Ecto neural progenitor cell (in vitro differentiated cells): ENCODE data around the gene ANK3.

Source experiments
- DNase-seq: peaks from one replicate; pipeline ENCODE4 v3.0.0-alpha.2; 2018; ENCODE audit warnings: low spot score

ANK3 gene

DNA sequence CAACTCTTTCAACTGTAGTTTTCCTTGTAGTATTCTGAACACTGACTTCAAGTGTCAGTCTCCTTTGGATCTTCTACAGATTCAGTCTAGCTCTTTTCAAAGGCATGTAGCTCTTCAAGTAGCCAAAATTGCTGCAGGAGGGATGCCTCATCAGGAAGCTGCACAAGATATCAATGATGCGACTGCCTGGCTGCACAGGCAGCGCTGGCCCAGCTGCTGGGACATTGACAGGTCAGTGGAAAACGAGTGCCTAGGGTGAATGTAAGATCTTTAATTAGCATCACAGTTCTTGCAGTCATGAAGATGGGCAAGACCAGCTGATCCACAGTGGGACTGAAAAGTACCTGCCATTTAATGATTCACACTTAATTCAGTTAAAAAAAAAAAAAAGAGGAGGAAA is 167.6 kb downstream of the ANK3 start:
- DNase-seq, result no peak

DNA sequence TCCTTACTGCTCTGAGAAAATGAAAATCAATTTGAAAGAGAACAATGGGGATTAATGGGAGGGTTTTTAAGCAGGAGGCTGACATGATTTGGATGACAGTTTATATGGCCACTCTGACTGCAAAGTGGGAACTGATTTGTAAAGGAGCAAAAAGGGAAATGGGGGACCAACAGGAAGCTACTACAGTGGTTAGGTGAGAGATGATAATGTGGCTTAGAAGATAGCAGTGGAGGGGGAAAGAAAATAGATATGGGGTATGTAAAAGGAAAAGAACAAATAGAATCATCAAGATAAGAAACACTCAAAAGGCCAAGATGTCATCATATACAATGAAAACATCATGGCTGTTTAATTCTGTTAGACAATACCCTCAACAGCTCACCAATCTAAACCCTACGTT is 177.5 kb downstream of the ANK3 start:
- no peak for DNase-seq

DNA sequence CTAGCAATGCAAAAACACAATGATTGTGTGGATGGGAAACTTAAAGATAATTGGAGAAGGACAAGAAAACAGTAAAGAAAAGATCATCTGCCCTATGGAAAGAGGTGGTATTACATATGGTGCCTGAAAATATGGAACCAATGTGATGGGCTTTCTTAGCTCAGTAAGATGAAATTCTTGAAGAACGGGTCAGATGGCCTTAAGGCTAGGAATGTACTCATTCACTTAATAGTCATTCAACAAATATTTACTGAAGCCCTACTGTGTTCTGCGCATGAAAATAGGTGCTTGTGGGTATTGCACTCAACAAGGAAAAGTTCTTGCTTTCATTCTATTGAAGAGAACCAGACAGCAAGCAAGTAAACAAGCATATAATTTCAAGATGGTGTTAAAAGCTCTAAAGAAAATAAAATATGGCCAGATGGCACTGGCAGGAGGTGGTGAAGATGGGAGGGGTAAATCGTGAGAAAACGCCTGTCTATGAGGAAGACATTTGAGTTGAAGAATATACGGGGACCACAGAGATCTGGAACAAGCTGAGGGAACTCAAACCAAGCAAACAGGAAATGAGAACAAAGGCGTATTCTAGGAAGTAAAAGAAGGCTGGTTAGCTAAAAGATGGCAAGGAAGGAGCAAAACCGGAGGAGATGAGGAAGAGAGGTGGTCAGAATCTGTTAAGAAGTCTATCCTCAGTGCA is 179.7 kb downstream of the ANK3 start:
- no peak for DNase-seq

DNA sequence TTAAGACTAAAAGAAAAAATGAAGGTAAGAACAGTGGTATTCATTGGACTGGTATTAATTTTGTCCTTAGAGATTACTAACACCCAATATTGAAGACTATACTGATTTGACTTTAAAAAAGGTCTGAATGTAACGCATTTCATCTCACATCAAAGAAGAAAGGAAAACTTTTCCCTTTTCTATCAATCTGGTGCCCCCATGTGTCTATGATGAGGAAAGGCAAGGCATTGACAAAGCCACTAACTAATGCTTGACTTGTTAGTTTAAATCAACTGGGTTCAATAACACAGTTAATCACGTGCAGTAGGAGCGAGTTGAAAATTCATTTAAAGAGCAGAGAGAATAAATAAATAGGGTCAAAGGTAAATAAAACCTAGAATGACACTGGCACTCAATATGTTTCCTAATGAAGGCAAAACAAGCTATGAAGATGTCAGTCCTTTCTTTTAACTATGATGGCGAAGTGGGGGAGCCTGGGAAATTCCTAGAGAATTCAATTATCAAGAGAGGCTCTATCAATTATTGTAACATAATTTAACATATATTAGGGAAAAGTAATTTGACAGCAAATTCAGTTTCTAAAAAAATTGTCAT is 180.9 kb downstream of the ANK3 start:
- no peak for DNase-seq

DNA sequence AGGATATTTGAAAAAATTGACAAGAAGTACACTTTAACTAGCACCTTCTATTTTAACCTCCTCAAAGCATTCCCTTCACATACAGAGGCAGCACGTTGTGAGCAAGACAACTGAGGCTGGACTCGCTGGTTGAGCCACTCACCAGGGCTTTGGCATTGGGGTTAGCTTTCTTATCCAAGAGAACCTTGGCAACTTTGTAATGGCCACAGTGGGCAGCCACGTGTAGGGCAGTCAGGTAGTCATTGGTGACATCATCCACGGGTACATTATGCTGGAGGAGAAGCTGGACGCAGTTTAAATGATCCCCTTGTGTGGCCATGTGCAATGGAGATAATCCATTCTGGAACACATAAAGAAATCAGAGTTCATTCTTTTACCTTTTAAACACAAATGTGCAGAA is 181.8 kb downstream of the ANK3 start:
- DNase-seq, result no peak

DNA sequence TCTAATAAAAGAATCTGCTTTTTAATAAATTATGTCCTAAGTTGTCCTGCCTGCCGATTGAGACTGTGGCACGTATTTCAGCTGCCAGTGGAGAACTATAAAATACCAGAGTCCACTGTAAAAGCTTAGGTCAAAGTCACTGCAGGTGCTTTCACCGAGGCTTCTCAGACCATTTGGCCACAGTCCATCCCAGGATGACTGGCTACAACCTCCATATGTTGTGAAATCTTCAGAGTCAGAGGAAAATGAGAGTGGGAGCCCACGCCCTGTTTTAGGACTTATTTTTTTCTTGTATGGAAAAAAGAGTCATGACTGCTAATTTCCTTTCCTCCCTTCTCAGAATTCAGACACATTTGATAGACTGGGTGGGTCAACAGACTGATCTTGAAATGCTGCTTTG is 182.9 kb downstream of the ANK3 start:
- no peak for DNase-seq

DNA sequence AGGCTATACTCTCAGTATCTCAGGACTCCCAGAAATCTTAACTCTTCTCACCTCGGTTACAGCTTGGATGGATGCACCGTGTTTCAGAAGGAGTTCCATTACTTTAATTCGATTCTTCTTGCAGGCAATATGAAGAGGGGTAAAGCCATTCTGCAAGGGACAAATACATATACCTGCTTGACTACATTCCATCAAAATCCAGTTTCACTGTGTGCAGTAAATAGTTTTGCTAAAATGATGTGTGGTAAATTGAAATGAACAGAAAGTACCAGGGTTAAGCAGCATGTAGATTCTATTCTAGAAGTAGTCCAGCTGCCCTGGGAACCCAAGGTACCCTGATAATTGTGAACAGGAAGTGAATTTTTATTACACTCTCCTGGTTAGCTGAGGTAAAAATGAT is 183.9 kb downstream of the ANK3 start:
- no peak for DNase-seq

DNA sequence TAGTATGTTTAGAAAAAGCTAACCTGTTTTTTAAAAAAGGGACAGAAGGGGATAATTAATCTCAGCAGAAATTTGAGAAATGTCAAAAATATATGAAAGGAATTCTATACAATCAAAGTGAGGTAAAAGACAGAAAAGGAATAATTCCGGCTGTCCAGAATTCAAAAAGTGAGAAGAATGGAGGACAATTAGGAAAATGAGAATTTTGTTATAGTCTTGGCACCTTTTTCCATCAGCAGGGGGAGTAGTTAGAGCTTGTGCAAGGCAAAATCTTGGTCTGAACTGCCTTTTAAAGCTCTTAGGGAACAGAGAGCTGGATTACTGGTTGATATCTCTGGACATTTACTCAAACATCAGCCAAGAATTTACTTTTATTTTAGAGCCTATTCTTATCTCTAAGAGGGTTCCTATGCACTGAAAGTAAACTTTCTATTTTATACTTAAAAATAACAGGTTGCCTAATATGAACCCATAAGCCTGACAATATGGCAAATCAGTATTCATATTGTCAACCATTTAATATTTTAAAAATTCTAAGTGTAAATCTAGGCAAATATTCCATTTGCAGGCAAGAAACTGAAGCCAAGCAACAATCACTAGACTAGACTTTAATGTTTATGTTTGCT is 185.6 kb downstream of the ANK3 start:
- no peak for DNase-seq

DNA sequence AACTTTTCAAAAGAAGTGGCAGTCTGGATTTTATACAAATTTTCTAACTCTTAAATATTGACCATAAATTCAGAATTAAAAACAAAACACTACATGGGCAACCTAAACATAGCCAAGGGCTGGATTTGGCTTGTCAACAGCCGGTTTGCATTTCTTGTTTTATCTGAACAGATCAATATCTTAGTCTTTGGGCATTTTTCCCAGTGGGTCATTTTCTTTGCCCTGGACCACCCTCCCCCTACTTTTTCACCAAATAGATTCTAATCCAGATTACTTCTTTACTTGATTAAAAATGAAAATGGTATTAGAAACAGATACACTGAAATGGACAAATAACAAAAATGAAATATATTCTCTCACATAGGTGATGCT is 189.0 kb downstream of the ANK3 start:
- DNase-seq, result no peak

DNA sequence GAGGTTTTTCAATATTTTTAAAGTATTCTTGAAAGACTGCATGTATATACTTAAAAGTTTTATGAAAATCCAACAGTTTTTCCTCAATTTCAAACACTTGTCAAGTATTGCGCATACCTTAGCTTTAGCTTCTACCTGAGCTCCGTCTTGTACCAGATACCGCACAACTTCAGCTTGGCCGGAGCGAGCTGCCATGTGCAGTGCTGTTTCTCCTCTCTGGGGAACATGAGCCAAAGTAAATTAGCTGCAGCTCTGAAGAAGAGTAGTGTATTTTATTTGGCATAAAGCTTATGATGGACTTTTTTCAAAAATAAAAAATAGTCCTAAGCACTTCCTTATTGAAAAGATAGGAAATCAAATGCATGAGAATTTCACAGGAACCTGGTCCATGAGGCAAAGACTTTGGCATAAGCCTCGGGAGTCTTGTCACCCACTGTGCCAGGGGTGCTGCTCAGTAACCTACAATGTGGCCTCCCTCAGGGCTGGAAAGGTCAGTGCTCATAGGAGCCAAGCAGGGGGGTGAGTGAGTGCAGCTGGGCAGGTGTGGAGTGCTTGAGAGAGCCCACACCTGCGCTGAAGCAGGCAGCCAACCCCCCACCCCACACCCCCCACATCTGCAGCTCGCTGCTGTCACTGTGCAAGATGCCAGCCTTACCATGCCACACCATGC is 189.5 kb downstream of the ANK3 start:
- no peak for DNase-seq

DNA sequence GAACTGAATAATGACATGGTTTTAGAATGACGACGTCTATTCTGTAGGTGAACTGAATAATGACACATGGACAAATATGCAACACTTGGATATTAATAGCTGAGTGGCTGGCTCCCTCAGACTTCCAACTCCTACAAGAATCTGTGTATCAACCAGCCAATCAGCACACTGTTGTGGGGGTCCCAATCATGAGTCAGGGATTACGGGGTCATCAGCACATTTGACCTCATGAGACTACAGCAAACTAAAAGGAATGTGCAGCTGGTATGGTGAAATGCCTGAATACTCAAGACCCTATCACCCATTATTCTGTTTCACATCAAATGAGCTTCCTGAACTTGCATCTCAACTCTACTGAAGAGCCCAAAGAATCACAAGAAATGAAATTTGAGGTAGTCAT is 192.5 kb downstream of the ANK3 start:
- no peak for DNase-seq

DNA sequence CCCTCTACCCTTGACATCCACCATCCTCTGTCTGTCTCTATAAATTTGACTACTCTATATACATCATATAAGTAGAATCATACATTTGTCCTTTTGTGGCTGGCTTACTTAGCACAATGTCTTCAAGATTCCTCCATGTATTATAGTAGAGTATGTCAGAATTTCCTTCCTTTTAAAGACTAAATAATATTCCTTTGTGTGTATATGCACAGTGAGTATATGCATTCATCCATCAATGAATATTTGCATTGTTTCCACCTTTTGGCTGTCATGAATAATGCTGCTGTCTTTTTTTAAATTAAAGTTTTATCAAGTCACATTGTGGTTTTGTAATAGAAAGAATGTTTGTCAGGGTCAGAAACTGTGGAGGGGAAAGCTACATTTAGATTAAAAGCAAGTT is 195.3 kb downstream of the ANK3 start:
- DNase-seq, result no peak

DNA sequence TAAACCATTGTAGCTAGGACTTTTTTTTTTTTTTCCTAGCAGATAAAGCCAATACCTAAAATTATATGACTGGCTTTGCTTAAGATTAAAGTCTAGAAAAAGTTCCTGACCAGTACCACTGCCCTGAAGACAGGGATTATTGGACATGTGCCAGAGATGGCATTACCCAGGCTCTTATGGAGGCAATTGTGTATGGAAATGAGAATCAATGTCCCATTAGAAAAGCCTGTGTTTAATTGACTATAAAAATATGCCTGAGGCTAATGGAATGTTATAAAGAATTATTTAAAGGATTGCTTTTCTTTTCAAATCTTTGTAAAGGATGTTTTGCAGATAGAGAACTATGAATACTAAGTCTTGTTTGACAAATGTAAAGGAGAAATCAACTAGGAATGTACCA is 196.7 kb downstream of the ANK3 start:
- no peak for DNase-seq

DNA sequence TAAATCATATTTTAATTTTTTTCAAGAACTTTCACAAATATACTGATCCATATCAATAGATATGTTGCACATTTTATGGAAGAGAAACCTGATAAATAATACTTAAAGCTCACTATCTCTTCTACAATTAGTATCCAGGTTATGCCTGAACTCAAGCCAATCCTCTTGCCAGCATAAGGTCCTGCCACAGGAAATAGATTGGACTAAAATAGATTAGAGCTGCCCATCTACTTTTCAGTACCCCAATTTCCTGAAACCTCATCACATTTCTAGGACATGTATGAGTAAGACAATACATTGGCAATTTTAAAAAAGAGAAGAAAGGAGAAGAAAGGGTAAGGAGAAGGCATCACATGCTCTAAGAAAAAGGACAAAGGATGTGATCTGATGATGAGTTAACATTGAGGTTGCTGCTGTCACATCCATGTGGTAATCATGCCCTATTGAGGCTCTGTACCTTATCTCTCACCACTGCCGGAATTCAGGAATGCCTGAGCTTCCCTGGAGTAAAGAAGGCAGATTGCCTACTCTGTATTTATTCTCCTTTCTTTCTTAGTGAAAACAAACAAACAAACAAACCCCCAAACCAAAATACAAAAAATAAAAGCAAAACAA is 199.7 kb downstream of the ANK3 start:
- DNase-seq, result no peak

DNA sequence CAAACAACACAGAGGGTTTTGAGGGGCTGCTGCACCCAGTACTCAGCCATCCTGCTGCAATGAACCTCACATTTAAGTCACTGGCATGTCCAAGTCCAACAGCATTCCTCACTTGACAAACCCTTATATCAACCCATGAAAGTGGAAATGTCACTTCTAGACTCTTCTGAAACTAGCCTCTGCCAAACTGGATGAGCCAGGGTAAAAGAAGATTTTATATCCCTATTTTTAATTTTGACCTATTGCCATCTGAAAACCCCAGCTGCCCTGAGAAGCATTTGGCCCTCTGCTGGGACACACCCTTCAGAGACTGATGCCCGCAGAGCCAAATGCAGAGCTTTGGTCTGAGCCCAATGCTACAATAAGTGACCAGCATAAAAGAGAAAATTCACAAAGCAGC is 201.1 kb downstream of the ANK3 start:
- DNase-seq, result no peak

DNA sequence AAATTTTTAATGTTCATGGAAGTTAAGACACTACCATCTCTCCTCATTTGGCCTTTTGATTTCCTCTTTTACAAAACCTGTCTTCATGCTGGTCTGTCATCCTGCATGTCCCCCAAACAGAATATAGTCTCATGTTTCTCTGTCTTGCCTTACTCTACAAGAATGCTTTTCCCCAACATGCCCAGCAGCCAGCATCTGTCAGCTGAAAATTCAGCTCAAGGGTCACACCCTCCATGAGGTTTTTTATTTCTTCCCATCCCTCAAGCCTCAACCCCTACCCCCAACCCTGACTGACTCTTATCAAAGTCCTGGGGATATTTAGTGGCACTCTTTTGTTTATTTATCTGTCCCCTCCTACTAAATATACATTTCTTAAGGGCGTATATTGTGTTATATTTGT is 202.0 kb downstream of the ANK3 start:
- no peak for DNase-seq

DNA sequence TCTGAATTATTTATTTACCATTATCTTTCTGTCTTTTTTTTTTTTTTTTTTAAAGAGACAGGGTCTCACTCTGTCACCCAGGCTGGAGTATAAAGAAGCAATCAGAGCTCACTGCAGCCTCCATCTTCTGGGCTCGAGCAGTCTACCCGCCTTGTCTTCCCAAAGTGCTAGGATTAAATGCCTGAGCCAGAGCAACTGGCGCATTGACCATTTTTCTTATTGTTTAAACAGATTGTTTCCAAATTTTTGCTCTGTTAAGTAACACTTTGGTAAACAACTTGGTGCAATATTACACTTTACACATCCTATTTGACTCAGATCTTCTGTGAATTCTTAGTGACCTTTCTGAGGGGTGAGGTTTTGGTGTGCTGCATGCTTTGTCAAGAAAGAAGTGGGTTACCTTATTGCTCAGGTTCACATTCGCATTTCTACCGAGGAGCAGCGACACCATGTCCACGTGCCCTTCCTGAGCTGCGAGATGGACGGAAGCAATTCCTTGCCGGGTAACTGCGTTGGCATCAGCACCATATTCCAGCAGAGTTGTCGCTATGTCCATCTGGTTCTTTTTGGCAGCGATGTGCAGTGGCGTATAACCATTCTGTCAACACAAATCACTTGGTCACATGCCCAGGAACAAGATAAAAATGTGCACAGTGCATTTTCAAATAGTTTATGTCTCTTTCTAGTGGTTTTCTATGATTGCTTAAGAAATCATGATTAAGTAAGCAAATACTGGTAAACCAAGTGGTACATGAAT is 203.2 kb downstream of the ANK3 start:
- DNase-seq, result no peak

DNA sequence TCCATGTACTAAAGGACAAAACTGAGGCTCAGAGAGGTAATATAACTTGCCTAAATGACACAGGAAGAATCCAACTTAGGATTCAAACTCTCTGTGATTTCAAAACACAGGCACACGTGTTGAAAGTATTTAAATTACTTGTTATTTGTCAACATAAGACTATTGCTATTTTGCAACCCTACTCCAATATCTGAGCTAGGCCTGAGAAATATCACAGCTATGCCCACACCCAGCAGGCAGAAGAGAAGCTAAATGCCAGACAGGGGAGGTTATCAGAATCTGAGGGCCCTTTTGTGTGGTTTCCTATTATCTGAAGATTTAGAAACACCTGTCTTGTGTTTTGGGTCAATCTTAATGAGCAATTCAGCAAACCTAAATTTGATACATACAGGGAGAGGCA is 204.3 kb downstream of the ANK3 start:
- no peak for DNase-seq

DNA sequence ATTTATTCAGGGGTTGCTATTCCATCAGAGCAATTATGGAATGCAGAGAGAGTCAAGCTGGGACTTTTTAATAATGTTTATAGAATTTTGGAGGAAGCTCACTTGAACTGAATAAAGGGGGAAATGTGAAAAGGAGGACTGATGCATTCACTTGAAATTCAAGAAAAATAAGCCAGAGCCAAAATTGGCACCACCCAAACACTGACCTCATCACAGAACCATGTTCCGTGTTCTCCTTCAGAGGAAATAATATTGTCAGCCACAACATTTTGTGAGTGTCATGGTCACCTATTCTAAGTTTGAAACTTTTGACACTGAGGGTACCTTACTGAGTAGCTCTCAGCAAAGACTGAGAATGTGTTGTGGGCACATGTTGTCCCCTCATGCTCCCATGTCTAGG is 207.0 kb downstream of the ANK3 start:
- no peak for DNase-seq

DNA sequence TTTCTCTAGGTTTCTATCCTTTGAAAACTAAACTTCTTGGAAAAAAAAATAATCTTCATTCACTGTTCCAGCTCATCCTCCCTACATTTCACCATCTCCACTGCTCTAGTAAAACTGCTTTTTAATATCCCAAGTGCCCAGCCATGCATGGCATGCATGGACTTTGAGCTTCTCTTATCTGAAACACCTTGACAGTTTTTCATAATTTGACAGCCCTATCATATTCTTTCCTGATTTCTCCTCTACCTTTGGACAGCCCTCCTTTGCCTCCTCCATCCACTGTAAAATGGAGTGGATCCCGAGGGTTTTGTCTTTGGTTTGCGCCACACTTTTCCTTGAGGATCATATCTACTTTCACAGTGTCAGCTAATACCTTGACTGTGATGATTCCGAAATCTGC is 212.8 kb downstream of the ANK3 start:
- no peak for DNase-seq

DNA sequence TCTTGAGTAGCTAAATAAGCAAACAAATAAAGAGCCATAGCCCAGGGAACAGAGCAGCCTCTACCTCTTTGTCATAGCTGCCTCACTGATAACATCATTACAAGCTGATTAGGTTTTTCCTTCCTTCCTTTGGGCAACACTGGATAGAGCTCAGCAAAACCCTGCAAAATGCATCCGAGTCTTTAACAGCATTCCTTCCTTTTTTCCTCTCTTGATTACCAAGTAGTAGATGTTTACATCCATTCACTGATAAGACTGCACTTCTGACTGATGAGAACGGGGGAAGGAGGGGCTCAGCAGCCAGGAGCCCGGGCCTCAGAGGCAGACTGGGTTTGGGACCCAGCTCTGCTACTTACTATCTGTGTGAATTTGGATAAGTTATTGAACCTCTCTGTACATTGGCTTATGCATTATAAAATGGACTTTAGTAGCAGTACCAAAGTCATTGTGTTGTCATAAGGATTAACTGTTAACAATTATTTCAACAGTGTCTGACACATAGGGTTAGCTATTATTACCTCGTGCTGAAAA is 214.2 kb downstream of the ANK3 start:
- DNase-seq, result no peak
